HG02852 (cell line): ENCODE measurements around the gene ATP2B3.

Source experiments
- ATAC-seq: cut with Tn5 transposase; IDR thresholded peaks from one replicate; pipeline ENCODE4 v1.9.1; 2021; ENCODE audit warnings: mild to moderate bottlenecking, moderate library complexity; ENCODE audit not compliant: unreplicated experiment

The ATP2B3 gene

DNA sequence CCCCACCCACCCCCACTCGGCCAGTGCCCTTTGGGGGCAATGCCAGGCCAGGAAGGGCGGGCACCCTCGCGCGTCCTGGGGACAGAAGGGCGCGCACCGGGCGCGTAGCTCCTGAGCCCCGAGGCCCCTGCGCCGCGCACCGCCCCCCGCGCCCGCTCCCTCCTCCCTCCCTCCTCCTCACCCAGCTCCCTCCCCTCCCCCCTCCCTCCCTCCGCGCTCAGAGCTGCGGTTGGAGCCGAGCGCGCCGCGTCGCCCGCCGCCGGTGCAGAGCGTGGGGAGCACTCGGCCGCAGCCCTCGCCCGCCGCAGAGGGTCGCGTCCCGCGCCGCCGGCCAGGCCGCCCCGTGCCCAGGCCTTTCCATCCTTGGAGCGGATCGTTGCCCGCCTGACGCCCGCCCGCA is at the start of gene ATP2B3:
ATP2B3 (plus strand) TSS at position 220 of the 400 bp plus-strand sequence. CDS start 18,606 bp downstream, outside the sequence.
- no peak for ATAC-seq

DNA sequence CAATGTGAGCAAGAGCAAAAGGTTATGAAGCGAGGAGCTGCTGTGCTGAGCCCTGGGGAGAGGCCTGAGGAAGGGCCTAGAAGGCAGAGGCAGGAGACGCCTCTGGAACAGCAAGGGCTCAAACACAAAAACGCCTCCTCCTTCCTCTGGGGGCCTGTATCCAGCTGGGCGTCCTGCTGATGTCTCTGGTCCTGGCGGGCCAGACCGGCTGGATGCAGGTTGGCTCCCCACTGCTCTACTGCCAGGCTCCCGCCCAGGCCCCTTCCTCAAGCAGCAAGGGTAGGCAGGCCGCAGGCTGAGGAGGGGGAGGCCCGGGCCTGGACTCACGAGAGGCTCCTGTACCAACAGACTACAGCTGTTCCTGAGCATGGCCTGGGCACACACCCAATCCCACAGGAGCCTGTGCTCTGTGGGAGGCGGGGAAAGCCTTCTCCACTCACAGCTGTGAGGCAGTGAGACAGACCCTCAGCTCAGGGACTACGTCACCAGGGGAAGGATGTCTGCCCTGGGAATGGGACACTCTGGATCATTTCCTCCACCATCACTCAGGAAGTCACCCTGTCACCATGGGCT is 49.3 kb upstream of the ATP2B3 start:
- no peak for ATAC-seq

DNA sequence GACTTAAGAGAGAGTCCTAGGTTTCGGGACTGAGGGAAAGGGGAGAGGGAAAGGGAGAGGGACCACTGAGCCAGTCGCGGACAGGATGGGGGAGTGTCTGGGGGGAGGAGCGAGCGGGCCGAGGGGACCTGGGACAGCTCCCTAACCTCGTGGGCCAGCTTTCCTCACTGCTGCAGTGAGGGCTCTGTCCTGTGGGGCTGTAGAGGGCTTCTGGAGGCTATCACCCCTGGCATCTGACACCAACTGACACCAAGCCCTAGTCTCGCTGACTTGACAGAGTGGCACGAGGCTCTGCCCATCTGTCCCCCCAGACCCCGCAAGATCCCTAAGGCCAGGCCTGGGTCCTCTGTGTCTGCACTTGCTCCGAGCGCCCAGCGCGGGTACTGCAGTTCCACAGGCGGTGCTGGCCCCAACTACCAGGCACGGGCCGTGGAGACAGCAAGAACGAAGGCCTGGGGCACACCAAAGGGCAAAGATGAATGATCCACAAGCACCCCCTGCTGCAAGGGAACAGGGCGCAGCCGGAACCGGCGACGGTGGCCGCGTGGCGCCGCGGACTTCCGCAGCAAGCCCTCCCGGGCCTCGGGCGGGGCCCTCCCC is 47.5 kb upstream of the ATP2B3 start:
- ATAC-seq, result peak; percentile 46

DNA sequence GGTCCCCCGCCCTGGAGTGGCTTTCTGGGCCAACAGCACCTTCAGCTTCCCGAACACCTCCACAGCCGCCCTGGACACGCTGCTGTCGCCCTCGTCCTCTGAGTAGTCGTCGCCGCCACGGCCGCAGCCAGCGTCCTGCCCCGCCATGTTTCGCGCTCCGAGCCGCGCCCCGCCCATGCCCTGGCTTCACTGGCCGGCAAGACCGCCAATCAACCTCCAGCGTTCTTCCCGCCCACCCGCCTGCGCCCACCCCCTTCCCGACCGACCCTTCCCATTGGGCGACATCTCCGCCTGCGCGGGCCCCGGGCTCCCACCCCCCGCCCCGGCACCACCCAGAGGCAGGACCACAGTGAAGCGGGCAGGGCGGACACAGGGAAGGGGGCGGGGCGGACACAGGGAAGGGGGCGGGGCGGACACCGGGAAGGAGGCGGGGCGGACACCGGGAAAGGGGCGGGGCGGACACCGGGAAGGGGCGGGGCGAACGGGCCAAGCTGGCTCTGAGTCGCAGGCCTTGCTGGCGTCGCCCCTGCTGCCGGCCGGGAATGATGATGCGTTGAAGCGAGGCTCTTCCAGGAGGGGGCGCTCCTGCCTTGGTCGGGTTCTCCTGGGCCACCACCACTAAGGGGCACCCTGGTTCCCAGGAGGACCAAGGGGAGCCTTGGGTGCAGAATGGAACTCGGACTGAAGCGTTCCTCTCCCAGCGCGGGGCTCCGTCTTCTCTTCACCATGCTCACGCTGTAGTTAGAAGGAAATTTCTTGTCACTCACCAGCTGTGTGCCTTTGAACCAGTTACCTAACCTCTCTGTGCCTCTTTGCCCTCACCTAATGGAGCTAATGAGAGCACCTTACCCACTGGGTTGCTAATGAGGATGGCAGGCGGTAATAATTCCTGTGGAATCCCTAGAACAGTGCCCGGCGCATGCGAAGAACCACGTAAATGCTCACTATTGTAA is 46.8 kb upstream of the ATP2B3 start, which contains the start of gene HAUS7:
HAUS7 (minus strand) TSS at position 166 of the 953 bp plus-strand sequence; CDS start at position 147, 19 bp downstream.
- ATAC-seq, result peak; percentile 87

DNA sequence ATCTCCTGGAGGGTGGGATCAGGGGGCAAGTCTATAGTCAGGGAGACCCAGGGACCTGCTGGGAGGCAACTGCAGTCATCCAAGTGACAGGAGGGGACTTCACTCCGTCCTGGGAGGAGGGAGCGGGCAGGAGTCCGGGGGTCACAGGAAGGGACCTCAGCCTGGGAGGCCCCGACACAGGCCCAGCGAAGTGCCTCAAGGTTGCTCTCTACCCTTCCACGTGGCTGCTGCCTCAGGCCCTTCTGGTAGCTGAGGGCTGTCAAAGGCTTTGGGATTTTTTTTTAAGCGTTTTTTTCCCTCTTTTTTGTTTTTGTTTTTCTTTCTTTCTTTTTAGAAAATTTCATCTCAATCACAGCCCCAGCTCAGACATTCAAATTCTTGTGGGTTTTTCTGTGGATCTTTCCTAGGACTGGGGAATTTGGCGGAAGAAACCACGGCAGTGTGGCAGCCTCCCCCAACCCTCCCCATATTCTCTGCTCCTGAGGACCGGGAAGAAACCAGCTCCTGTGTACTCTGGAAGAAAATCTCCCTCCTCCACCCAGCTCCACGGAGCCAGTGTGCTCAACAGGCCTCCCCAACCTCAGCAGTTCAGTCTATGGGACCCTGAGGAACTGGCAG is 45.7 kb upstream of the ATP2B3 start:
- ATAC-seq, result no peak

DNA sequence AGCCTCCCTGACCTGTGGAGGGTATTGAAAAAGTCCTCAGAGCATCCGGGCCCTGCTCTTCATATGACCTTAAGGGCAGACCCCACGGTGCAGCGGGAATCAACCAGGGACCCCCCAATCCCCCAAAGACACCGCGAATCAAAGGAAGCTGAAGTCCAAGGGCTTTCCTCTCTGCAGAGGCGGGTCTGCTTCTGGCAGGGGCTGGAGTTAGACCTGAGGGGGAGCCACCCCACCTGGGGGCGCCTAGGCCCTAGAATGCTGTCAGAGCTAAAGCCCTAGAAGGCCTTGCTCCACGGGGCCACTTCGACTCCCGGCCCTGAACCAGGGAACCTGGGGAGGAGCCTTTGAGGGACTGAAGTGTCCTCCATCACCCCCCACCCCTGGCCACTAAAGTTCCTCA is 44.3 kb upstream of the ATP2B3 start:
- no peak for ATAC-seq

DNA sequence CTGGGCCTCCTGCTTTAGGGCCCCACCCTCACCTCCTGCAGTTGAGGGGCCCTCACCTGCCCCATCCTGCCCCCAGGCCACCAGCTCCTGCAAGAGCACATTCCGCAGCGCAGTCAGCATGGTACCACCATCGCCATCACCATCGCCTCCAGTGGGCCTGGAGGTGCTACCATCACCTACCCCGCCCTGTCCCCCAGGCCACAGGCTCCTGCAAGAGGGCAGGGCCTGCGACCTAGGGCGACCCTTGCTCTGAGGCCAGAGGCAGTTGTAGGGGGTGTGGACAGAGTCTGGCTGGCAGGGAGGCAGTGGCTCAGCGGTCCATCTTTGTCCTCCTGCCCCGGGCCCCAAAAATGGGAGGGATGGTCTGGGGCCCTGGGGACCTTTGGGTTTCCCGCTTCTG is 43.2 kb upstream of the ATP2B3 start:
- ATAC-seq, result no peak

DNA sequence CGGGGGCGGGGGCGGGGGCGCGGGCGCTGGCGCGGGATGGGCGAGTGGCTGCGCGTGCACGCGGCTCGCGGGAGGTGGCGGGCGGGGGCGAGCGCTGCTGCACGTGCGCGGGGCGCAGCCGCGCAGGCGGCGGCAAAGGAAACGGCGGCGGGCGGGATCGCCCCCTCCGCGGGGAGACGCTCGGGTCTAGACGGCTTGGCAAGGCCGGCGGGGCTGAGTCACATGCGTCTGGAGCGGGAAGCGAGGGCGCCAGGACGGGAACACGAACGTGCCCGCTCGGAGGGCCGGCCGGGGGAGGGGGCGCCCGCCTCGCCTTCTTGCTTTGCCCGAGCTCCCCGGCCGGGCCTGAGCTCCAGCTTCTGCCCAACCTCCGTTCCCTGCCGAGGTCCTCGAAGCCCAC is 42.7 kb upstream of the ATP2B3 start:
- ATAC-seq, result no peak

DNA sequence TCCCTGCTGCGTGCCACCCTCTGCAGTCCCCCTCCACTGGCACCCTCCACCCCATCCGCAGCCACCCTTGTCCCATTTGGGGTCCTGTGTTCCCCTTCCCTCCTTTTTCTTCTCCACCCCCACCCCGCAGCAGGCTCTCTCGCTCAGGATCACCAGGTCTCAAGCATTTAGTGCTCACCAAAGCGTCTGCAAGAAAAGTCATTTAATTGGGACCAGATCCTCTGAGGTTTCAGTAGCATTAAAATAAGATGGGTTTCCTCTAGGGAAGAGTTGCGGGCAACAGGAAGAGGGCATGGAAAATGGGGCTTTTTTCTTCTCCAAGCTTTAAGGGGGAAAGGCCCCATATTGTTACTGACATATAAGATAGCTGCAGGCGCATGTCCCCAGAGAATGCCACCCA is 42.2 kb upstream of the ATP2B3 start:
- ATAC-seq, result no peak

DNA sequence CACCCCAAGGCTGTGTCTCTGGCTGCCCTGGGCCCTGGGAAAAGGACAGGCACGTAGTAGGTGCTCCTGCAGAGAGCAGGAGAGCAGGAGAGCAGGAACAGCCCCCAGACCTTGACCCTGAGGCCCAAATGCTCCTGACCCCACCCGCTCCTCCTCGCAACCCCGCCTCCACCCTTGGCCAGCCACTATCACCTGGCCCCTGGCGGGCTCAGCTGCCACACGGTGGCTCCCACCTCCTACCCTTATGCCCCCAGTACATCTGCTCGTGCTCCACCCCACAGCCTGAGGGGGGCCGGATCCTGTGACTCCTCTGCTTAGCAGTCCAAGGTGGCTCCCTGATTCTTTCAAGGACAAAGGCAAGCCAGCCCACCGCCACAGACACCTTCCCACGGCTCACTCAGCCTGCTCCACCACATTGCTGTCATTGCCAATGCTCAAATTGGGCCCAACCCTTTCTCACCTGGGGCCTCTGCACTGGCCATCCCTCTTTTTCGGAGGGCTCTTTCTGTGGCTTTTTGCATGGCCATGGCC is 41.6 kb upstream of the ATP2B3 start:
- ATAC-seq, result no peak

DNA sequence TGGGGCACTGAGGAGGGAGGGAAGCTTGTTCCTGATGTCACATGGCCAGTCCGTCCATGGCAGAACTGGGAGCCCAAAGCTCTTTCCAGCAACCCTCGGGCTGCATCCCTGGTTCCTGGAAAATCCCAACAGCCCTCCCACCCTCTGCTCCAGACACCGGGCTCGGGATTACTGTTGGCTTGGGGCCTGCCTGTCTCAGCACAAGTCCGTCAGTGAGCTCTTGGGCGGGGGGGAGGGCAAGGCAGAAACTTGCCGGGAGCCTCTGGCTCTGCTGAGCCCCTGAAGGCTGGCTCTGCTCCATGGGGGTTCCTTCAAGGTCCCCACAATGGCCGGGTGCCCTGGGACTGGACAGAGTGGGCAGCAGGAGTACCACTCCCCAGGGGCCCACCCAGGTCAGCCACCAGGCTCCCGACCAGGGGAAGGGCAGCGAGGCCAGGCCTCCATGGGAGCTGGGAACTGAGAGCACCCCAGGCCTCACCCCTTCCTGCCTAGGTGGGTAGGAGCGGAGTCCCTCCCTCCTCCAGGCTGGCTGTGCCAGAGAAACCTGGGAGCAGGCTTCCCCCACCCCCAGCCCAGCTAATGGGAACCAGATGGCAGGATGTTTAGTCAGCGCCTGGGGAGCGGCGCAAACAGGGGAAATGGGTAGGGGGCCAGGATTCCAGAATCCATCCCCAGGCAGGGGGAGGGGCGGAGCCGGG is 40.6 kb upstream of the ATP2B3 start:
- no peak for ATAC-seq

DNA sequence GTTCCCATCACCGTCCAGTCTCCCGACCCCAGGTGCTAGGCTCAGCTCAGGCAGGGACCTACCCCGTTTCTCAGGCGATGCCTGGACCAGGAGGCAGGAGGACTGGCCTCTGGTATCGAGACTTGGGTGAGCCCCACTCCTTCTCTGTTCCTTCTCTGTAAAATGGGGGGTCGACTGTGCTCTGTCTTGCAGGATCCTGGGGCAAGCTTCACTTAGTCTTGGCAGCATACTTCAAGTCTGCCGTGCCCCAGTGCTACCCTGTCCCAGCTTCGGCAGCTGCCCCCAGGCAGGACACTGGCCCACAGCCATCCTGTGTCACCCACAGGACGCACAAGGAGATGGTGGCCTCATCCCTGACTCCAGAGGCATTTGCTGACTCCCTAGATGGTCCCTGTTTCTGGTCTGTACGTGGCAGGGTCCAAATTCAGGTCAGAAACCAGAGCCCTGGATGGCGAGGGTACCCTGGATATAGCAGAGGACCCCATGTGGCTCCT is 40.0 kb upstream of the ATP2B3 start:
- ATAC-seq, result no peak

DNA sequence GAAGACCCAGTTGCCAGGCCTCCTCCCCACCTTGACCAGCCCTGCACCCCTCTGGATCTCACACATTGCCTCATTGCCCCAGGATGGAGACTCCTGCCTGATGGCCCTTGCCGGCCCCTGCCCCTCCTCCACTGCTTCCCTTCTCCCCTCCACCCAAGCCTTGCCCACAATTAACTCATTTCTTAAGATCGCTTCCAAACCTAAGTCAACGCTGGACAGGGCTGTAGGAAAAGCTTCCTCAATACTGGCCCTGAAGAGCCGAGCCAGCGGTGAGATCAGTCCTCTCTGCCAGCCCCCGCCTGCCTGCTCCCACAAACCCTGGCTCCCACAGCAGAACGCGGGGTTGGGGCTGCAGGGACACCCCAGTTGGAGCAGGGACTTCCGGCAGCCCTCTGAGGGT is 39.5 kb upstream of the ATP2B3 start:
- no peak for ATAC-seq

DNA sequence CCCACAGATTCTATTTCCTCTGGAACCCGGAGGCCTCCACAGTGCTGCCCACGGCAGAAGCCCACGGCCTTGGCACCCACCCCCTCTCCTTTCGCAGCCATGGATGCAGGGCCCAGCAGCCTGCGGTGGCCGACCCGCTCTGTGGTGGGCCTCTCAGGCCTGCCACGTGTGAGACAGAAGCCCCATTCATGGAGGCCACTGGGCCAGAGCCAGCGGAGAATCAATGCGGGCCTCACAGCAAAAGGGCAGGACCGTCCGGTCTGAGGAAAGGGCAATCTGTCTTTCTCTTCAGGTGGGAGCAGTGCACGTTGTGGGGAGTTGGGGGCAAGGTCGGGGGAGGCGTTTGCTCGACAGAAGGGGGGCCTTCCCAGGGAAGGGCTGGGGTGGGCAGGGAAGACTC is 38.7 kb upstream of the ATP2B3 start:
- no peak for ATAC-seq

DNA sequence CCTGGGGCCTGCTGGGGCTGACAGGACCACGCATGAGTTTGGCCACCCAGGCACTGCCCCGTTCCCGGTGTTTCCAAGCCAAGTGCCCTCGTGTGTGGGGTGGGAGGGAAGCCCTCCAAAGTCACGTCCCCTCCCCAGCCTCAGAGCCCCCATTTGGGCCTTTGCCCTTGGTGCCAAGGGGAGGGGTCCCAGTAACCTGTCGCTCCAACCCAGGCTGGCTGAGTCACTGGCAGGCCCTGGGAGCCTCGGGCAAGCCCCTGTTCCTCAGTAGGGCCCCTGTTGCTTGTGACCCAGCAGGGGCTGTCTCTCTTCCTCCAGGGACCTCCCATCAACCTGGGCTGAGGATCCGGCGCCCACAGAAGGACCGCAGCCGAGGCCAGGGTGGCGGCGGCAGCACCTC is 36.4 kb upstream of the ATP2B3 start:
- no peak for ATAC-seq

DNA sequence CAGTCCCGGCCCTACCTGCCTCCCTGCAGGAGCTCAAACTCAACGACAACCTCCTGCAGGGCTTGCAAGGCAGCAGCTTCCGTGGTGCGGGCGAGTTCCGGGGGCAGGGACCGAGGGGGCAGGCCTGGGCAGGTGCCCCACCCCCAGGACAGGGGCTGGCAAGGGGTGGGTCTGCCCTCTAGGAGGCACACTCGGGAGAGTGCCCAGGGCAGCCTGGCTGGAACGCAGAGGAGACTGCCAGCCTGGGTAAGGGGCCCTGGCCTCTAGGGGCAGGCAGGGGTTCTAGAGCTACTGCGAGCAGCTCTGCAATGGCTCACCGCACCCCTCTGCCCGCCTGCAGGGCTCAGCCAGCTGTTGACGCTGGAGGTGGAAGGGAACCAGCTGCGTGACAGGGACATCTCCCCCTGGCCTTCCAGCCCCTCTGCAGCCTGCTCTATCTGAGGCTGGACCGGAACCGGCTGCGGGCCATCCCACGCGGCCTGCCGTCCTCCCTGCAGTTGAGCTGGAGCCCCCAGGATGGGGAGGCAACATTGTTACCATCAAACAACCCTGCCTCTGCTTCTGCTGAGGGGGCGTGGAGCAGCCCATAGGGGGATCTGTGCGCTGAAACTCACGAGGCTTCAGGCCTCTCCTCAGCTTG is 34.9 kb upstream of the ATP2B3 start:
- no peak for ATAC-seq

DNA sequence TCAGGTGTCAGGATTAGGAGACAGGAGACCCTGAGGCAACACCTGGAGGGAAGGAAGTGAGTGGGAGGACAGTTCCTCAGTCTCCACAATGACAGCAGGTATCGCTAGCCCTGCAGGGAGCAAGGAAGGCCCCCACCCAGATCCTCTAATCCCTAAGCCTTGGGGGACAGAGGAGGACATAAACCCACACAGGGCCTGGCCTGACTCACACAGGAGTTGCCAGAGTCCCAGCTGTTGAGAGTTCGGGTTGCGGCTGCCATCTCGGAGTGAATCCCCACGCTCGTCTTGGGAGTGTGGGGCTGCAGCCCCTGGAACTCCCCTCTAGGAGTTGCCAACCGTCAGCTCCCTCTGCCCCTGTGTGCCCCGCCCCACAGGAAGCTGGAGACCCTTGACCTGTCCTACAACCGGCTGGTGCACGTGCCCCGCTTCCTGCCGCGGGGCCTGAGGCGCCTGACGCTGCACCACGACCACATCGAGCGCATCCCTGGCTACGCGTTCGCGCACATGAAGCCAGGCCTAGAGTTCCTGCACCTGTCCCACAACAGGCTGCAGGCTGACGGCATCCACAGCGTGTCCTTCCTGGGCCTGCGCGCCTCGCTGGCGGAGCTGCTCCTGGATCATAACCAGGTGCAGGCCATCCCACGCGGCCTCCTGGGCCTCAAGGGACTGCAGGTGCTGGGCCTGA is 31.9 kb upstream of the ATP2B3 start:
- no peak for ATAC-seq

DNA sequence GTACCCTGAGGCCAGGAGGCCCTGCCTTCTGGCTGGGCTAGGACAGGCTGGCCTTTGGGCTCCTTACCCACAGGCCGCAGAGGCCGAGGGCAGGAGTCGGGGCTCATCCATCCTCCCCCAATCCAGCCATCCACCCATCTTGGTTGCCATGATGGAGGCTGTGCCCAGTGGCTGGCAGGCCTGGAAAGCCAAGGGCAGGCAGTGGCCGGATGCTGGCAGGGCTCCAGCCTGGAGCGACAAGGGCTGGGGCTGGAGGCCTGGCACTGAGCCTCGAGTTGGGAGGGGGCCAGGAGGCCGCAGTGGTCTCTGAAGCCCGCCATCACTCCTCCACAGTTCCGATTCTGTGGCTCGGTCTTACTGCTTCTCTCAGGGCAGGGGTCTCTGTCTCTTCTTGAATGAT is 31.3 kb upstream of the ATP2B3 start:
- ATAC-seq, result no peak

DNA sequence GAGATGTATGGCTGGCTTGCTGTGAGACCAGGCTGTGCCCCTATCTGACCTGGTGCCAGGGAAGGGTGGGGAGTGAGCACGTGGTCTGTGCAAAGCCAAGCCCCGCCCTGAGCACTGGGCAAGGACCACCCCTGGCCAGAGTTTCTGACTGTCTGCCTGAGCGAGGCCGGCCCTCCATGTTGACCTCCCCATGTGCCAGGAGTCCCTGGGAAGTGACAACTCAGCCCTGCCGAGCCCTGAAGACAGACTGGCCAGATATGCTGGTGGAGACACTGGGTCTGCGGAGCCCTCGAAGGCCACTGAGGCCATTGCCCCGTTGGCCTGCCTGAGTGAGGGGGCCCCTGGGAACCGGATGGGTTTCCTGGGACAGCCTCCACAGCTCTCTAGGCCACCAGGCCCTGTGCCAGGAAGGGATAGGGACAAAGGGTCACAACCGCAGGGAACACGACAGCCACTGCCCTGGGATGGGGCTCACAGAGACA is 29.8 kb upstream of the ATP2B3 start:
- ATAC-seq, result no peak
